ENCODE data around the gene NUAK2.

DNA sequence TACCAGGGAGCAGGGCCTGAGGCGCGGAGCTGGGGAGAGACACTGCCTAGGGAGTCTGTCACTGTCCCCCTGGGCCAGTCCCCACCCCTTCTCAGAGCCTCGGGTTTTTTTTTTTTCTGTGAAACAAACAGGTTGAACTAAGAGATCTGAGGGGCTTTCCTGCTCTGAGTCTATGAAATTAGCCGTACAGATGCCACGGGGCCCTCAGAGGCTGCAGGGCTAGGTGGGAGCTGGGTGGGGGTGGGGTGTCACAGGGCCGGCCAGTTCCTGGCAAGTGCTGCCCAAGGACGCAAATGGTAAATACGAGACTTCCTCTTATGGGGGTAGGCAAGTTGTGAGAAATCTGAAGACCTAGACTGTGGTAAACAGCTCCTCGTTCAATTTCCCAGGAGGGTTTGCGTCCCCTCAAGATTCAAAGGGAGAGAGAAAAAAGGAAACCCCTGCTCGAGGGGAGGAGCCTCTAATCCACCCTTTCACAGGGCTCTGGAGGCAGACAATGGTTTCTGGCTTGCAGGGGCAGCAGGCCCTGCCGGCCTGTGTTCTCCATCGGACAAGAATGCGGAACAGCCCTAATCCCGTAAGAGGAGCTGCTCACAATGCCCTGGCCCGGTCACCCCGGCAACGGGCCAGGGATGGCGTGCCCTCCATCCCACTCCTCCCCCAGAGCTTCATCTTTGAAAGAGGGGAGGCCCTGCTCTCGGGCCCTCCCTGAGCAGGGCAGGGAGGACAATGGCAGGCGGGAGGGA is 7.8 kb downstream of the NUAK2 start:
- TF ChIP-seq POLR2AphosphoS5 (IDR thresholded peaks at IDR 0.05; ENCODE audit: borderline replicate concordance, low read depth, low read length) = no peak
- TF ChIP-seq FOXP2 (optimal IDR thresholded peaks at IDR 0.05; ENCODE audit: control extremely low read depth, extremely low read length, insufficient read depth) = no peak
- no peak for TF ChIP-seq EZH2 (IDR thresholded peaks at IDR 0.05)
